GM19463 (cell line): ENCODE results near the gene POFUT2.

ENCODE experiments used
- ATAC-seq: cut with Tn5 transposase; IDR thresholded peaks from one replicate; pipeline ENCODE4 v1.9.1; 2021; ENCODE audit warnings: mild to moderate bottlenecking, moderate library complexity; ENCODE audit not compliant: unreplicated experiment

The POFUT2 gene

GRCh38 chr21:45225041-45225740 lies 62.5 kb downstream of the POFUT2 start:
- ATAC-seq = no peak

- ATAC-seq = no peak
These were observed 63.3 kb downstream of the POFUT2 start for GRCh38 chr21:45224189-45224938.

DNA sequence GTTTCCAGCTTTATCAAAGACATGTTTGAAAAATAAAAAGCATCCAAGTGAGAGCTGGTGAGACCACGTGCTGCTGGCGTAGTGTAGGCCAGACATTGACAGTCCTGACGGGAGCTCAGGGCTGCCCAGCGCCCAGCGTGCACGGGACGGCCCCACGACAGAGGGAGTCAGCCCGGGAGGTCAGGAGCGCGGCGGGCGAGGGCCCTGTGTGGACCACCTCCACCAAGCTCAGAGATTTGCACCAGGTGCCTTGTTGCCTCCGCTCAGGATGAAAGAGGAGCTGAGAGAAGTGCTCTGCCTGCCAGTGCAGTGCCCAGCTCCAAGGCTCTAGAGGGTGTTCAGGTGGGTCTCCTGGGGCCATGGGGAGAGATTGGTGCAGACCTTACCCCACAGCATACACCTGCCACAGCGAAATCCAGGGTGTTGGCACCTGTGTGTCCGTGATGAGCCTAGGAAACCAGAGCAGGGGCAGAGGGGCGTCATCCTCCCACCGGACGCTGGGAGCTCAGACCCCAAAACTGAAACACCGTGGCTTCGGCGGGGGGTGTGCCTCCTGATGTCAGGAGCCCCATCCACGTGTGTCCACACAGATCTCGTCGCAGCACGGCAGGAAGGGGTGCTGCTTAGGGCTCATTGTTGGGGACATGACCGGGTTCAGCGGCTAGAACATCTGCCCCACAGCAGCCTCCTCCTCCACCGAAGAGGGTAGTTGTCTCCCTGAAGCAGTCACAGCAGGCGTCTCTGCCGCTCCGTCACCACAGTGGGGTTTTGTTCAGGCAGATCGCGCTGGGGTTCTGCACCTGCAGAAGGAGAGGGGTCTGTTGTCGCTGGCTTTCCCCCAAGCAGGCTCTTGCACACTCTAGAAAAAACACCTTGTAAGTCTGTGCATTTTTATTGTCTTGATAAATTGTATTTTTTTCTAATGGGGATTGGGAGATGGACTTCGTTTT lies 64.2 kb downstream of the POFUT2 start:
- ATAC-seq = no peak

DNA sequence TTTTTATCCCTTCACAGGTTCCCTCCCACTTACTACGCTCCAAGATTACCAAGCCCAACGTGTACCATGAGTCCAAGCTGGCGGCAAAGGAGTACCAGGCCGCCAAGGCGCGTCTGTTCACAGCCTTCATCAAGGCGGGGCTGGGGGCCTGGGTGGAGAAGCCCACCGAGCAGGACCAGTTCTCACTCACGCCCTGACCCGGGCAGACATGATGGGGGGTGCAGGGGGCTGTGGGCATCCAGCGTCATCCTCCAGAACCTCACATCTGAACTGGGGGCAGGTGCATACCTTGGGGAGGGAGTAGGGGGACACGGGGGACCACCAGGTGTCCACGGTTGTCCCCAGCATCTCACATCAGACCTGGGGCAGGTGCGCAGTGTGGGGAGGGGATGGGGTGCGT lies 65.7 kb downstream of the POFUT2 start:
- no peak for ATAC-seq

GRCh38 chr21:45220714-45221490 lies 66.8 kb downstream of the POFUT2 start:
- no peak for ATAC-seq

DNA sequence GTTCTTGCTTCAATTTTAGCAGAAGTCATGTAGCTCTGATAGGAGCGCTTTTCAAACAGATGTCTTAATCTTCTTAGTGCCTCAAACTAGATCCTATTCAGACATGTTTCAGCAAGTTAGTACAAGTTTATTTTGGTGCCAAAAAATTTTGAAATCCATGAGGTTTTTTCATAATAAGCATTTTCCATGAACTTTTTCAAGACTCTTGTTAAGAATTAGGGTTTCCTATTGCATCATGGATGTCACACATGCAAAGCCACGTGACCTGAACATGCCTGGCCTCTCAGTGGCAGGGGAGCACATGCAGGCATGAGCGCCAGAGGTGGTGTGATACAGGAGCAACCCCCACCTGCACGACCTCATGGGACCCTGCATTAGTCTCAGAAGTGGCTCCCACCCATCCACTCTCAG lies 67.6 kb downstream of the POFUT2 start:
- ATAC-seq = no peak

DNA sequence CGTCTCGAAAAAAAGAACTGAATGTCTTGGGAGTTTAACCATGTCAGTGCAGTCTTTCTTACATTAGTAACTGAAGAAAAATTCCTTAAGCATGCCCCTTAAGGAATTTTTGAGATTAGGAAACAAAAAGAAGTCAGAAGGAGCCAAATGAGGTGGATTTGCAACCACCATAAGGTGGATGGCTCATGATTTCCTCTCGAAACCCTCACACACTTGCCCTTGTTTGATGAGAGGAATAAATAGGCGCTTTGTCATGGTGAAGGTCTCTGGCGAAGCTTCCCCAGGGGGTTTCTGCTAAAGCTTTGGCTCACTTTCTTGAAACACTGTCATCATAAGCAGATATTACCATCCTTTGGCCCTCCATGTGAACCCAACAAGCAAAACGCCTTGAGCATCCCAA lies 68.2 kb downstream of the POFUT2 start:
- no peak for ATAC-seq

- no peak for ATAC-seq
These were observed 70.7 kb downstream of the POFUT2 start for GRCh38 chr21:45217010-45217409.

GRCh38 chr21:45215213-45215612 lies 72.5 kb downstream of the POFUT2 start:
- ATAC-seq = no peak
